ENCODE data around the gene PRKN.

GRCh38 chr6:161813156-161813555, 914.4 kb downstream of the PRKN start:
- no peak for TF ChIP-seq OSR1 (CRISPR knock-in tag; IDR thresholded peaks at IDR 0.05)
- no peak for TF ChIP-seq CREB5 (CRISPR knock-in tag; IDR thresholded peaks at IDR 0.05; ENCODE audit: low read depth)
- TF ChIP-seq TSHZ2 (CRISPR knock-in tag; IDR thresholded peaks at IDR 0.05): no peak
- no peak for TF ChIP-seq PATZ1 (CRISPR knock-in tag; IDR thresholded peaks at IDR 0.05; ENCODE audit: borderline replicate concordance)
- no peak for TF ChIP-seq ZFP30 (CRISPR knock-in tag; IDR thresholded peaks at IDR 0.05)
- no peak for TF ChIP-seq ARNTL (CRISPR knock-in tag; IDR thresholded peaks at IDR 0.05; ENCODE audit: borderline replicate concordance, low read depth)
- TF ChIP-seq POU6F1 (CRISPR knock-in tag; IDR thresholded peaks at IDR 0.05; ENCODE audit: borderline replicate concordance, low read depth): no peak
- no peak for TF ChIP-seq ZNF8 (CRISPR knock-in tag; IDR thresholded peaks at IDR 0.05)
- TF ChIP-seq ESRRG (CRISPR knock-in tag; IDR thresholded peaks at IDR 0.05): no peak
- no peak for TF ChIP-seq CSRNP3 (CRISPR knock-in tag; IDR thresholded peaks at IDR 0.05)
- TF ChIP-seq ZNF565 (CRISPR knock-in tag; conservative IDR thresholded peaks at IDR 0.05; ENCODE audit: low read depth): no peak

Data from SK-N-SH treated with all-trans-retinoic acid at 6 μM for 48 hours (cell line).